Activated naive CD4-positive, alpha-beta T cell treated with anti-CD3 and anti-CD28 coated beads, Interleukin-2, amount 50 U/mL, for 72 hours (primary cell): Measurements from ENCODE around the gene PAX9. TPM values are rescaled to one million over a fixed set of nuclear protein-coding genes. Genes with fewer than 3 reads are reported as not detected.

Experiments used
- ATAC-seq, 2 donors: fragments of 150-1000 bp; cut with Tn5 transposase; 2 replicates each; pipeline ENCODE4 v1.10.0; 2021; ENCODE audit warnings: mild to moderate bottlenecking in 2 of 2, moderate library complexity in 2 of 2
- DNase-seq, 2 donors: peaks; one replicate each; pipeline ENCODE4 v3.0.0; 2021 to 2022; ENCODE audit warnings: low spot score in 2 of 2
- H3K27ac Mint-ChIP-seq, 2 donors: one replicate each; pipeline ENCODE4 v1.8.0; 2022; ENCODE audit warnings: mild to moderate bottlenecking in 2 of 2, mixed read lengths in 2 of 2
- H3K36me3 Mint-ChIP-seq, 2 donors: one replicate each; pipeline ENCODE4 v1.8.0; 2022; ENCODE audit warnings: mixed read lengths in 2 of 2
- H3K9me3 Mint-ChIP-seq, 2 donors: one replicate each; pipeline ENCODE4 v1.8.0; 2022; ENCODE audit warnings: mixed read lengths in 2 of 2
- total RNA-seq, 2 donors: library from RNA; stranded (reverse); gene quantifications; one replicate each; pipeline ENCODE4 v1.2.3, GENCODE V29; 2022

Gene PAX9
- total RNA-seq, 2 donors from 2014 or later = not detected

DNA sequence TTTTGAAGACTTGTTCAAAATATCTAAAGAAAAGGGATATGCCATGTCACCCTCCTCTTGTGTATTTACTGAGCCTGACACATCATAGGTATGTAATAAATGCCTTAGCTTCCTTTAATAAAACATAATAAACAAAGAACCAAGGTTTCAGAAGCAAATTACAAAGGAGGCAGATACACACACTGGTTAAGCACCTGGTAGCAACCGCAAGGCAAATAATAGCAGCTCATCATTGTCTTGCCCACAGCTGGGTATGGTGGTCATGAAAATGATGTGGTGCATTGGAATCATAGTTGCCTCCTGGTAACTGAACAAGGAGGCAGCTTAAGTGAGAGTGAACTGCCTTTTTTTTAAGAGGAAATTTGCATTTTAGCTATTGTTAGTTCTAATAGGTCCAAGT, 39.0 kb downstream of the PAX9 start:
- ATAC-seq = no peak
- Mint-ChIP-seq H3K9me3 (peaks cover 20 to 24% of the 10 kb centered on the region in 2 donors), H3K27ac (no peak overlapping the region), H3K36me3 (peaks cover 0 to 15% of the 10 kb centered on the region in 2 donors)
- DNase-seq = no peak

GRCh38 chr14:36701132-36701531, 39.5 kb downstream of the PAX9 start:
- H3K36me3 Mint-ChIP-seq = peaks cover 0 to 15% of the 10 kb centered on the region in 2 donors
- DNase-seq (no peak), ATAC-seq (no peak)
- H3K27ac Mint-ChIP-seq = no peak overlapping the region
- H3K9me3 Mint-ChIP-seq = peaks cover 23 to 25% of the 10 kb centered on the region in 2 donors

DNA sequence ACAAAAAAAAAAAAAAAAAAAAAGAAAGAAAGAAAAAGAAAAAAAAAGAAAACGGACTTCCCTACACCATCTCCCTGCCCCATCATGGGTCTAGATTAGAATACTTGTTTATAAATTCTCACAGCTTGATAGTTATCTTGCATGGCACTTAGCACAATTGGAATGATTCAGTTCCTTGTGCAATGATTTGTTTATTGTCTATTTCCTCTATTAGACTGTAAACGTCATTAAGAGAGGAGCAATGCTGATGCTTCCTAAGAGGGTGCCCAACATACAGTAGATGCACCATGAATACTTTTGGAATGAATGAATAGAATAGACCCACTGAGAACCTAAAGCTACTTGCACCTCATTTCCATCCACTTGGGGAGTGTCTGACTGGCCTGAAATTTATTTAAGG, 40.8 kb downstream of the PAX9 start:
- Mint-ChIP-seq H3K36me3 (peaks cover 0 to 15% of the 10 kb centered on the region in 2 donors), H3K9me3 (peaks cover 18 to 23% of the 10 kb centered on the region in 2 donors), H3K27ac (no peak overlapping the region)
- ATAC-seq (no peak), DNase-seq (no peak)

- peaks cover 6 to 9% of the 10 kb centered on the region in 2 donors for H3K9me3 Mint-ChIP-seq
- no peaks in the 10 kb centered on the region for H3K36me3 Mint-ChIP-seq
- DNase-seq (no peak), ATAC-seq (no peak)
- no peak overlapping the region for H3K27ac Mint-ChIP-seq
These were observed 45.9 kb downstream of the PAX9 start for GRCh38 chr14:36707570-36707969.

GRCh38 chr14:36713960-36714703, 52.5 kb downstream of the PAX9 start:
- DNase-seq = no peak
- no peaks in the 10 kb centered on the region for H3K9me3 Mint-ChIP-seq
- ATAC-seq = no peak
- H3K27ac Mint-ChIP-seq = no peak overlapping the region
- H3K36me3 Mint-ChIP-seq = no peaks in the 10 kb centered on the region

DNA sequence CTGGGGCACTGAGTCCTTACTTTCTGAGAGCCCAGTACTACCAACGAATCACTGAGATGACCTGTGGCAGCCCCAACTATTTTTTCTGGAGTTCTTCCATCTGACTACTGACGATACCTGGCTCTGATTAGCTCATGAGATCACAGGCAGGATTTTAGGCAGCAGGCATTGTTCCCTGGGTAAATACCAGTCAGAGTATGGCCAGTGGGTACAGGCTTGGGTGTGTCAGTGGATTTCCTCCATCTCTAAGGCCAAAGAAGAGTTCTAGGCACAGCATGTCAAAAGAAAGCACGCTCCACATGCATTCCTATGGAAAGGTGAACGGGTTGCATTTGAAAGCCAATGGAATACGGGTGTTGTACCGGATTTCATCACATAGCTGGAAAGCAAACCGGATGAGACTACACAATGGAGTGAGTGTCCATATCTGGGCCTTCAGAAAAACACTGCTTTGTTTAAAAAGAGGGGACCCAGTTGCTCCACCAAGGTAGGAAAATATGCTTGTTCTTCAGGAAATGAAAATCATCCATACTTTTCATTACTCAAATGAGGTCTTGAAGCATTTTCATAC, 55.0 kb downstream of the PAX9 start:
- Mint-ChIP-seq H3K9me3 (no peaks in the 10 kb centered on the region), H3K36me3 (no peaks in the 10 kb centered on the region), H3K27ac (no peak overlapping the region)
- no peak for ATAC-seq
- no peak for DNase-seq

DNA sequence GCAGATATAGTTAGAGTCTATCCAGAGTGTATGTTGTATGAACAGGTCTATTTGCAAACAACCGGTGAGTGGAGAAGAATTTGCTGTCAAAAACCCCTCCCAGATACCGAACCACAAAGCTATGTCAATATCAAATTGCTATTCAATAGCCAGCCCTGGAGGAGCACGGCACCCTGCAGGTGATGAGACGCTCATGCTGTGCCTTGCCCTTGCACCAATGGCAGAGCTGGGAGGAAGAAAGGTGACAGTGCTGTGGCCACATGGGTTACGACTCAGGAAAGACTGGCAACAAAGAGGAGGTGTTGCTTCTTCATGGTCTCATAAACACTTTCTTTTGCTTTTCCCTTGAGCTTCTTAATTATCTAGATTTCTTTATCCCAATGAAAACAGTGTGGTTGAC, 55.7 kb downstream of the PAX9 start:
- DNase-seq (no peak), ATAC-seq (no peak)
- no peaks in the 10 kb centered on the region for H3K36me3 Mint-ChIP-seq
- no peaks in the 10 kb centered on the region for H3K9me3 Mint-ChIP-seq
- H3K27ac Mint-ChIP-seq = no peak overlapping the region

- ATAC-seq (no peak), DNase-seq (no peak)
- Mint-ChIP-seq H3K9me3 (no peaks in the 10 kb centered on the region), H3K36me3 (no peaks in the 10 kb centered on the region), H3K27ac (no peak overlapping the region)
These were observed 56.6 kb downstream of the PAX9 start for GRCh38 chr14:36718216-36718615.

- Mint-ChIP-seq H3K27ac (no peak overlapping the region), H3K9me3 (no peaks in the 10 kb centered on the region), H3K36me3 (no peaks in the 10 kb centered on the region)
- DNase-seq = no peak
- no peak for ATAC-seq
These were observed 58.2 kb downstream of the PAX9 start for GRCh38 chr14:36719823-36720222.

GRCh38 chr14:36720657-36721056, 59.0 kb downstream of the PAX9 start:
- H3K9me3 Mint-ChIP-seq = no peaks in the 10 kb centered on the region
- DNase-seq (no peak), ATAC-seq (no peak)
- no peak overlapping the region for H3K27ac Mint-ChIP-seq
- no peaks in the 10 kb centered on the region for H3K36me3 Mint-ChIP-seq

- H3K27ac Mint-ChIP-seq = no peak overlapping the region
- ATAC-seq (no peak), DNase-seq (no peak)
- no peaks in the 10 kb centered on the region for H3K9me3 Mint-ChIP-seq
- no peaks in the 10 kb centered on the region for H3K36me3 Mint-ChIP-seq
These were observed 60.2 kb downstream of the PAX9 start for GRCh38 chr14:36721877-36722276.

DNA sequence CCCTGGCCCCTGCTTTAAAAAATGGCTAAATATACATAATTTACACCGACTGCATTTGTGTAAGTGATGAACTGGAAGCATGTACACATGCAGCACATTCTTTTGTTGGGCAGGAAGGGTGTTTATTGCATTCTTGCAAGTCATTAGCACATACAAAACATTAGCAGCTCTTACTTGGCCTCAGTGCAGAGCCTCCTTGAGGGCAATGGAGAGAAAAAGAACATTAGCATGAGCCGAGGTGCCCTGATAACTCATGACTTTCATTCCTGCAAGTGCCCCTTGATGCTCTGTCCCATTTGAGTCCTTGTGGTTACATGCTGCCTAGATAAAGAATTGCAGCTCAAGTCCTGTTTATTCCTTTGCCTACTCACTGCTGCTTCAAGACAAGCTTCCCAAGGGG, 61.9 kb downstream of the PAX9 start:
- ATAC-seq (no peak), DNase-seq (no peak)
- H3K27ac Mint-ChIP-seq = no peak overlapping the region
- H3K9me3 Mint-ChIP-seq = no peaks in the 10 kb centered on the region
- H3K36me3 Mint-ChIP-seq = no peaks in the 10 kb centered on the region

DNA sequence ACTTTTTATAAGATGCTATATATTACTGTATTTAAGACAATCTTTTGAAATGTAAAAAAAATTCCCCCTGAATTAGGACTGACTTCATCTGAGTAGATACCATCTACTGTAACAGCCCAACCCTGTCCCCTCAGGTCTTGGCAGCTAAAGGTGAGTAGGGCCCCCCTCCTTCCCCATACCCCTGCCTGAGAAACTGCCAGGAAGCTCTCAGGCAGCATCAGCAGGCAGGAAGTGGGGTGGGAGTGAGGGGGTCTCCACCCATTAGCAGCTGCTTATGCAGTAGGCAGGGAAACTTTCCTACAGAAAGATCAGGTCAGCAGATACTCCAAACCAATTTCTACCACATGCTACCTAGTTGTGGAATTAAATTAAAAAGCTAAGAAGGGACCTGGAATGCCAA, 62.5 kb downstream of the PAX9 start:
- no peaks in the 10 kb centered on the region for H3K36me3 Mint-ChIP-seq
- ATAC-seq (no peak), DNase-seq (no peak)
- no peak overlapping the region for H3K27ac Mint-ChIP-seq
- no peaks in the 10 kb centered on the region for H3K9me3 Mint-ChIP-seq

GRCh38 chr14:36726128-36726527, 64.5 kb downstream of the PAX9 start:
- Mint-ChIP-seq H3K9me3 (no peaks in the 10 kb centered on the region), H3K27ac (peak overlapping the region in 1 of 2 donors; percentile 45), H3K36me3 (no peaks in the 10 kb centered on the region)
- no peak for DNase-seq
- ATAC-seq = no peak

Other genes starting within 250 kb of the PAX9 start
- gene NKX2-1, start 141.6 kb upstream of the PAX9 start, total RNA-seq = not detected
- gene NKX2-8, start 79.2 kb upstream of the PAX9 start, total RNA-seq = not detected